Measurements from ENCODE around the gene GIPC3. TPM values are rescaled to one million over a fixed set of nuclear protein-coding genes. Genes with fewer than 3 reads are reported as not detected.
A peak's percentile ranks its signal among the peaks of the same experiment; 100 is the strongest.

GIPC3 gene
- total RNA-seq, 4 donors from 2014 or later = 0.18 to 0.76 (median 0.22) TPM

DNA sequence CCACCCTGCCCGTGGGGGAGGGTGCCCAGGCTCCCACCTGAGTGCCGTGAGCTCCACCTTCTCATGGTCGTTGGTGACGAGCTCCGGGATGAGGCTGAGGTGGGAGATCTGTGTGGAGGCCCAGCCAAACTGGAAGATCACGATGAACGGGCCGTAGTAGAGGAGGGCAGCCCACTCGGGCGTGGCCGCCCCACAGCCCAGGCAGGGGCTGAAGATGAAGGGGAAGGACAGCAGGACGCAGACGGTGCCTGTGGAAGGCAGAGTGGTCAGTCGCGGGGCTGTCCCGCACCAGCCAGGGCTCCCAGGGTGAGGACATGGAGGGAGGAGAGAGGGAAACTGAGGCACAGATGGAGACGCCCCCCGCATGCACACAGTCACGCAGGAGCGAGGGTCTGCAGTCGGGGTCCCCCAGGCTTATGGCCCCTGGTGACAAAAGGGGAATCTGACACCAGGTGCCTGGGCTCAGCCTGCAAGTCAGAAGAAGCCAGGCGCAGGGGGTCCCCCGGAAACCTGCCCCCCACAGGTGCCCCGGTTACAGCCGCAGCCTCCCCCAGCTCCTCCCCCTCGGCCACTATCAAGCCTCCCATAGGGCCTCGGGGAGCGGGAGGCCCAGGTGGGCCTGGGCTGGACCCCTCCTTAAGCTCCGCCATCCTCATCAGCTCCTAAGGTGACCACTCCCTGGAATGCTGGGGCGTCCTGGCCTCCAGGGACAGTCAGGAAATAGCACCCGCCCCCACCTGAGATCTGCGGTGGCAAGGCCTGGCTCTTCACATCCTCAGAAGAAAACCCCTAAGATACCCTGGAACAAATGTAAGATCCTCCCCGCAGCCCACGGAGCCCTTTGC, 34.1 kb upstream of the GIPC3 start:
- no peak for DNase-seq
- Histone ChIP-seq H3K36me3 (peaks cover 0 to 37% (median 3%) of the 10 kb centered on the region in 3 donors), H3K9me3 (no peaks in the 10 kb centered on the region), H3K4me3 (no peak overlapping the region), H3K27ac (no peak overlapping the region), H3K27me3 (no peaks in the 10 kb centered on the region), H3K4me1 (peaks cover 10 to 35% (median 14%) of the 10 kb centered on the region in 3 donors)
- TF ChIP-seq, protein P1, sequence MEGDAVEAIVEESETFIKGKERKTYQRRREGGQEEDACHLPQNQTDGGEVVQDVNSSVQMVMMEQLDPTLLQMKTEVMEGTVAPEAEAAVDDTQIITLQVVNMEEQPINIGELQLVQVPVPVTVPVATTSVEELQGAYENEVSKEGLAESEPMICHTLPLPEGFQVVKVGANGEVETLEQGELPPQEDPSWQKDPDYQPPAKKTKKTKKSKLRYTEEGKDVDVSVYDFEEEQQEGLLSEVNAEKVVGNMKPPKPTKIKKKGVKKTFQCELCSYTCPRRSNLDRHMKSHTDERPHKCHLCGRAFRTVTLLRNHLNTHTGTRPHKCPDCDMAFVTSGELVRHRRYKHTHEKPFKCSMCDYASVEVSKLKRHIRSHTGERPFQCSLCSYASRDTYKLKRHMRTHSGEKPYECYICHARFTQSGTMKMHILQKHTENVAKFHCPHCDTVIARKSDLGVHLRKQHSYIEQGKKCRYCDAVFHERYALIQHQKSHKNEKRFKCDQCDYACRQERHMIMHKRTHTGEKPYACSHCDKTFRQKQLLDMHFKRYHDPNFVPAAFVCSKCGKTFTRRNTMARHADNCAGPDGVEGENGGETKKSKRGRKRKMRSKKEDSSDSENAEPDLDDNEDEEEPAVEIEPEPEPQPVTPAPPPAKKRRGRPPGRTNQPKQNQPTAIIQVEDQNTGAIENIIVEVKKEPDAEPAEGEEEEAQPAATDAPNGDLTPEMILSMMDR (IDR thresholded peaks at IDR 0.05) = no peak
- no peak for TF ChIP-seq POLR2A (IDR thresholded peaks at IDR 0.05)
- 82 to 93% methylated on average over 5 to 7 of the region's 34 CpGs for WGBS, 2 donors
- intact Hi-C loops (cut with DNase I) = no loop called here

DNA sequence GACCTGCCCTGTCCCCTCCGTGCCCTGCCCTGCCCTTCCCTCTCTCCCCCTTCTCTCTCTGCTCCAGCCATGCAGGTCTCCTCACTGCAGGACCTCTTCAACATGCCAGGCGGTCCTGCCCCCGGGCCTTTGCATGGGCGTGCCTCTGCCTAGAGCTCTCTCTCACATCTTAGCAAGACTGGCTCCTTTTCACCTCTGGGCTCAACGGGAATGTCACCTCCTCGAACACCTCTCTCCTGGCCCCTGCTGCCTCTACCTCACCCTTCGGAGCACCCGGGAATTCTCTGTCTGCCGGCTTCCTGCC, 33.5 kb upstream of the GIPC3 start:
- H3K4me3 ChIP-seq = no peak overlapping the region
- no peak for TF ChIP-seq POLR2A (IDR thresholded peaks at IDR 0.05)
- TF ChIP-seq, protein P1 (IDR thresholded peaks at IDR 0.05) = no peak
- DNase-seq = no peak
- H3K36me3 ChIP-seq = peaks cover 0 to 34% (median 3%) of the 10 kb centered on the region in 3 donors
- peaks cover 16 to 41% (median 20%) of the 10 kb centered on the region in 3 donors for H3K4me1 ChIP-seq
- H3K27me3 ChIP-seq = no peaks in the 10 kb centered on the region
- WGBS, 2 donors = 64 to 65% methylated on average over 9 of the region's 9 CpGs
- no peaks in the 10 kb centered on the region for H3K9me3 ChIP-seq
- intact Hi-C loops (cut with DNase I) = no loop called here
- H3K27ac ChIP-seq = no peak overlapping the region

DNA sequence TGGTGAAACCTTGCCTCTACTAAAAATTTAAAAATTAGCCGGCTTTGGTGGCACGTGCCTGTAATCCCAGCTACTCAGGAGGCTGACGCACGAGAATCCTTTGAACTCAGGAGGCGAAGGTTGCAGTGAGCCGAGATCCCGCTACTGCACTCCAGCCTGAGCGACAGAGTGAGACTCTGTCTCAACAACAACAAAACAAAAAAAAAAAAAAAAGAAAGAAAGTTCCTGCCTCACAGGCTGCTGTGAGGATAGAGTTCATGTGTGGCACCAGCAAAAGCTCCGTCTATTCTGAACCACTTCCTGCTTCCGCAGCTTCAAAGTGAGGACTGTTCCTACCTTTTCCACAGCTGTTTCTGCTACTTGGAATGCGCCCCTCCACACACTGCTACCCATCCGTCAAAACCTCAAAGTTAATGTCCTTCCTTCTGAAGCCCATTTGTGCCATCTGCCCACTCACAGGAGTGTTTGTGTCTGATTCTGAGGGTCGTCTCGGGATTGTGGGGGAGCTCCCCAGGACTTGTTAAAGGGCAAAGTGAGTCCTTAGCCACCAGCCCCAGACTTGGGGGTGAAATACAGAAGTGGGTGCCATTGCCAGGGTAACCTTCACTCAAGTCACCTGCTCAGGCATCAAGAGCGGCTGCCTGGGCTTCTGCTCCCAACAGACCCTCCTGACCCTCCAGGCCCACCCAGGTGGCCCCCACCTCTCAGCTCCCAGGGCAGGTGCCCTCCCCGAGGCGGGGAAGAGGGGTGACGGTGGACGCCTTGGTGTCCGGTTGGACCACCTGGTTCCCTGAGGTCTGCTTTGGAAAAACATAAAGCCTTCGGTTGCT, 30.8 kb upstream of the GIPC3 start:
- Histone ChIP-seq H3K27ac (peak overlapping the region in 3 of 4 donors; percentile 1 to 44 (median 38)), H3K4me1 (peaks cover 22 to 56% (median 25%) of the 10 kb centered on the region in 3 donors), H3K4me3 (no peak overlapping the region), H3K36me3 (peaks cover 0 to 14% (median 0%) of the 10 kb centered on the region in 3 donors), H3K27me3 (no peaks in the 10 kb centered on the region), H3K9me3 (no peaks in the 10 kb centered on the region)
- TF ChIP-seq, protein P1 (IDR thresholded peaks at IDR 0.05) = no peak
- TF ChIP-seq POLR2A (IDR thresholded peaks at IDR 0.05) = no peak
- whole genome bisulfite sequencing, 2 donors = 67 to 76% methylated on average over 15 to 16 of the region's 21 CpGs
- no peak for DNase-seq
- intact Hi-C loops (cut with DNase I) = no loop called here

DNA sequence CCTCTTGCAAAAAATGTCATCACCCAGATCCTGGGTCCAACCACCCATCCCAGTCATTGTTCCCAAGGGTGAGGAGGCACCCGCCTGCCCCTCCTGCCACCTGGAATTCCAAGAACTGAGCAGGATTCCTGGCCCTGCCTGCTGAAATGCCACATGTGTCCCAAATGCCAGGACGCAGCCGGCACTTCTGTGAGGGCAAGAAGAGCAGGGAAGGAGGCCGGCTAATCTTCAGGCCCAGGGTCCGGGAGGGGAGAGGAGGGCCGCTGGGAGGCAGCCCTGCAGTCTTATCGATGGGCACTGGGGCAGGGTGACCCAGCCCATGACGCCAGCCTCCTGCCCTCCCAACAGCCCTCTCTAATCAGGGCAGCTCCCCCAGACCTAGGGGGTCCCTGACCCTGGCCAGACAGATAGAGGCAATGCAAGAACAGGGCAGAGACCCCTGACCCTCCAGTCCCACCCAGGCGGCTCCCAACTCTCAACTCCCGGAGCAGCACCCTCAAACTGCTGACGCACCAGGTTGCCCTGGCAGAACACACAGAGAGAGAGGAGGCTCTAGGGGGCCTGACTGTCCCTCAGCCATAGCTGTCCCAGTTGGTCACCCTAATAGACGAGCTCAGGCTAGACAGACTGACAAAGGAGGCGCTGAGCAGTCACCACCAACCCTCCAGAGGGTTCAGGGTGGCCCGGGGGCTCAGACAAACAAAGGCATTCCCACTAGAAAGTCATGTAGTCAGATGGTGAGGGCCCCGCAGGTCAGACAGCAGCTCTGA, 29.4 kb upstream of the GIPC3 start:
- Histone ChIP-seq H3K4me3 (peak overlapping the region; percentile 76 to 95 (median 76)), H3K36me3 (peaks cover 0 to 2% (median 0%) of the 10 kb centered on the region in 3 donors), H3K4me1 (peaks cover 22 to 56% (median 25%) of the 10 kb centered on the region in 3 donors), H3K9me3 (no peaks in the 10 kb centered on the region), H3K27me3 (no peaks in the 10 kb centered on the region), H3K27ac (peak overlapping the region in 3 of 4 donors; percentile 9 to 88 (median 77))
- DNase-seq = no peak
- intact Hi-C loops (cut with DNase I) = no loop called here
- TF ChIP-seq, protein P1 (IDR thresholded peaks at IDR 0.05) = no peak
- no peak for TF ChIP-seq POLR2A (IDR thresholded peaks at IDR 0.05)
- 81% methylated on average over 8 of the region's 15 CpGs; no CpG with 5 or more reads in 1 of the 2 donors for WGBS, 2 donors
